Spleen (tissue), 7 donors: ENCODE results near the gene ARHGAP30.

Experiments
- CTCF ChIP-seq, 11 experiments: fragments of 200-600 bp in 7 of 11; fragments of 450-650 bp in 4 of 11; sonication (generic) in 4 of 11; IDR thresholded peaks in 8 of 11; conservative IDR thresholded peaks in 3 of 11; 1 replicate in 7 of 11; 2 replicates in 4 of 11; pipeline versions ENCODE4 v1.4.0 to v1.8.0; 2016 to 2021; ENCODE audit warnings: antibody characterized with exemption in 11 of 11, inconsistent platforms in 4 of 11, mild to moderate bottlenecking in 1 of 11
- POLR2A ChIP-seq, 3 donors: fragments of 450-650 bp; IDR thresholded peaks; one replicate each; pipeline ENCODE4 v1.5.1; 2017; ENCODE audit warnings: antibody characterized with exemption in 3 of 3, mild to moderate bottlenecking in 1 of 3
- POLR2AphosphoS5 ChIP-seq, 3 donors: sonication (generic); formaldehyde crosslinking; IDR thresholded peaks; one replicate each; pipeline ENCODE4 v1.5.1; 2017; ENCODE audit warnings: antibody characterized with exemption in 3 of 3
- donor health status: DM: no; HTN: no; CAD: no; lungs with moderate emphysema.
- donor health status: DM: no; HTN: no; CAD: no.
- donor health status: DM: no; HTN: no; CAD: no.

- TF ChIP-seq POLR2AphosphoS5 (IDR thresholded peaks at IDR 0.05) (no peak), CTCF (IDR thresholded peaks at IDR 0.05 in 8 of 11, conservative IDR thresholded peaks at IDR 0.05 in 3 of 11) (no peak), POLR2A (IDR thresholded peaks at IDR 0.05) (no peak)
Measured at GRCh38 chr1:161001525-161001924, 68.2 kb downstream of the ARHGAP30 start.
